ENCODE data around the gene TXNRD3.

Gene TXNRD3

DNA sequence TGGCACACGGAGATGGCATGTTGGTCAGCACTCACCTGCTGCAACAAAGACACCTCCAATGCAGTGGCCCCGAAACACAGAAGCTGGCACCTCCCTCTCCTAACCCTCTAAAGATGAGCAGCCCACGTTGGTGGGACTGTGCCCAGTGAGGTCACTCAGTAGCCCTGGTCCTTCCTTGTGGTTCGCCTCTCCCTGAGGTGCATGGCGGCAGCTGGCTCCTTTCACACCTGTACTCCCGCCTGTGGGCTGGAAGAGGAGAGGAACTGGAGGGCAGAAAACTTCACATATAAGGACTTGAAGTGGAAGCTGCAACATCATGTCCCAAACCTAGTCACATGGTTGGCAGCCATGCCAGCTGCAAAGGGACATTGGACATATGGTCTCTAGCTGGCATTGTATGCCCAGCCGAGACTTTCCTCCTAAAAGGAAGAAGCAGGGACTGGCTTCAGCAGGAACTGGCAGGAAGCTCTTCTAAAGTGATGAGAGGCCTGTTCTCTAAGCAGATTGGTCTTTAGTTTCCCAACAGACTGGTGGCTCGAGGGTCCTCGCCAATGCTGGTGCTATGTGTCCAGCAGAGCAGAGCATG, 85.4 kb downstream of the TXNRD3 start:
- H3K9me3 ChIP-seq (ENCODE audit: insufficient read depth, low read length) = no peaks in the 10 kb centered on the region
- DNase-seq (ENCODE audit: low read depth, low spot score) = no peak
- no peak overlapping the region for H3K9ac ChIP-seq (ENCODE audit: insufficient read length, low read depth)
- no peaks in the 10 kb centered on the region for H3K4me1 ChIP-seq (ENCODE audit: insufficient read depth, insufficient read length)
- no peak overlapping the region for H3K4me3 ChIP-seq (ENCODE audit: insufficient read length, low read depth)
- no peaks in the 10 kb centered on the region for H3K27me3 ChIP-seq (ENCODE audit: insufficient read depth, insufficient read length)
- no peaks in the 10 kb centered on the region for H3K36me3 ChIP-seq (ENCODE audit: insufficient read depth, insufficient read length, low read length)
- TF ChIP-seq SUZ12 (IDR thresholded peaks at IDR 0.05; ENCODE audit: extremely low read depth, insufficient read depth, insufficient read length) (no peak), ZNF274 (IDR thresholded peaks at IDR 0.05; ENCODE audit: low read depth, low read length) (no peak), YY1 (IDR thresholded peaks at IDR 0.05; ENCODE audit: insufficient read depth, insufficient read length) (no peak)

DNA sequence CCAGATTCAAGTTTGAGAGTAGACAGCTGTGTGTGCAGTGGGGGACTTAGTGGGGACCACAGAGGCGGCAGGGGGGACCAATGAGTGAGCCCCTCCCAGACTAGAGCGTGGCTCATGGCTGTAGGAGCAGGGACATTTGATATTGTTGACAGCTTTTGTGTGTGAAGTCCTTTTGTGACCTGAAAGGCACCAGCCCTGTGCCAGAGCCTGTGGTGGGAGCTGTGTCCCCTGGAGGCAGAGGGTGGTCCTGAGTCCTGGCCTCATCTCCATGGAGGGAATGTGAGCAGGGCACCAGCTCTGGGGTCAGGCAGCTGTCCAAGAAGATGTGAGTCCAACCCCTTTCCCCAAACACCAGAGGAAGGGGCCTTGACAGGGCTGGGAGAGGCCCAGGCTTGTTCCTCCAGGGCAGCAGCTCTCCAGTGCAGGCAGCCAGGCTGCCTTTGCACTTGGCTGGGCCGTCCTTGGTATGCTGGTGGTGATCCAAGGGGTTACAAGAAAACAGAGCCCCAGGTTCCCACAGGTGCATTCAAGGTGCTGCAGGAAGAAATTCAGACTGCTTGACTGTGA, 86.1 kb downstream of the TXNRD3 start:
- no peak for DNase-seq (ENCODE audit: low read depth, low spot score)
- H3K27me3 ChIP-seq (ENCODE audit: insufficient read depth, insufficient read length) = no peaks in the 10 kb centered on the region
- no peak for TF ChIP-seq YY1 (IDR thresholded peaks at IDR 0.05; ENCODE audit: insufficient read depth, insufficient read length)
- no peaks in the 10 kb centered on the region for H3K4me1 ChIP-seq (ENCODE audit: insufficient read depth, insufficient read length)
- no peaks in the 10 kb centered on the region for H3K36me3 ChIP-seq (ENCODE audit: insufficient read depth, insufficient read length, low read length)
- H3K9ac ChIP-seq (ENCODE audit: insufficient read length, low read depth) = no peak overlapping the region
- H3K4me3 ChIP-seq (ENCODE audit: insufficient read length, low read depth) = no peak overlapping the region
- H3K9me3 ChIP-seq (ENCODE audit: insufficient read depth, low read length) = no peaks in the 10 kb centered on the region

DNA sequence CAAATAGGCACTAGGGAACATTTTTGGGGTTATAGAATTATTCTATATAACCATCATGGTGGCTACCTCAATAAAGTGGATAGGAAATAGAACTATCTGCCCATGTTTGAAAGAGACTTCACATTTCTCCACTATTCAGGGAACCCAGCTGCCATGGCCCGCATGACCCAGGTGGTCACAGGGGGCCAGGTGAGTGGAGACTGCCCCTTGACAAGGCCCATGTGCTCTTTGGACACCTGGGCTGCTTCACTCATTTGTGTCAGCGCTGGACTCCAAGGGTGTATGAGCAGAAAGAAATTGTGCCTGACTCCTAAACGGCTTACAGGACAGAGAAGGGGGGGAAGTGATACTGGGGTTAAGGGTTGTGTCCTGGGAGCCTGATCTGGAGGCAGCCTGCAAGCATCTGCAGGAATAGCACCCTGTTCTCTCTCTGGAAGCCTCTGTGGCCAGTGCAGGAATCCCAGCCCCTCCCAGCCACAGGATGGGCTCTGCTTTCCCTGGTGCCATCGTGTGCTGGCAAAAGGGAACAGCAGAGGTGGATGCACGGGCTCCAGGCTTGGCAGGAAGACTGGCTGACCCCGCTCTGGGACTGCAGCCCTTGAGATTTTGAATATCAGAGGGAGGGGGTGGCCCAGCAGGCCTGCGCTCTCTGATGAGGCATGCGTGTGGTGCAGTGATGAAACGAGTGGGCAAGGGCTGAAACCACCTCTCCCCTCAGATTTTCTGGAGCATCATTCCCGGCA, 87.1 kb downstream of the TXNRD3 start:
- TF ChIP-seq SUZ12 (IDR thresholded peaks at IDR 0.05; ENCODE audit: extremely low read depth, insufficient read depth, insufficient read length) (no peak), YY1 (IDR thresholded peaks at IDR 0.05; ENCODE audit: insufficient read depth, insufficient read length) (no peak), ZNF274 (IDR thresholded peaks at IDR 0.05; ENCODE audit: low read depth, low read length) (no peak)
- Histone ChIP-seq H3K27me3 (ENCODE audit: insufficient read depth, insufficient read length) (no peaks in the 10 kb centered on the region), H3K9me3 (ENCODE audit: insufficient read depth, low read length) (no peaks in the 10 kb centered on the region), H3K36me3 (ENCODE audit: insufficient read depth, insufficient read length, low read length) (no peaks in the 10 kb centered on the region), H3K4me1 (ENCODE audit: insufficient read depth, insufficient read length) (no peaks in the 10 kb centered on the region), H3K4me3 (ENCODE audit: insufficient read length, low read depth) (no peak overlapping the region), H3K9ac (ENCODE audit: insufficient read length, low read depth) (no peak overlapping the region)
- no peak for DNase-seq (ENCODE audit: low read depth, low spot score)

DNA sequence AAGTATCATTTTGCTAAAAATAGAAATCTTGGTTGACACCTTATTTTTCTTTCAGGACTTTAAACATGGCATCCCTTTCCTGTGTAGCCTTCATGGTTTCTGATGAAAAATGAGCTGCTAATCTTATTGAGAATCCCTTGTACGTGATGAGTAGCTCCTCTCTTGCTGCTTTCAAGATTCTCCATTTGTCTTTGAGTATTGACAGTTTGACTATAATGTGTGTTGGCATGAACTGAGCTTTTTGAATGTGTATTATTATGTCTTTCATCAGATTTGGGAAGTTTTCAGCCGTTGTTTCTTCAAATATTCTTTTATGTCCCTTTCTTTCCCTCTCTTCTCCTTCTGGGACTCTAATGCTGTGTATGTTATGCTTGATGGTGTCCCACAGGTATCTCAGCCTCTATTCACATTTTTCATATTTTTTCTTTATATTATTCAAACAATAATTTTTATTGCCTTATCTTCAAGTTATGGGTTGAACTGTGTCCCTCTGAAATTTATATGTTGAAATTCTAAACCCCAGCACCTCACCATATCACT, 92.1 kb downstream of the TXNRD3 start:
- peaks cover 3% of the 10 kb centered on the region for H3K4me1 ChIP-seq (ENCODE audit: insufficient read depth, insufficient read length)
- TF ChIP-seq ZNF274 (IDR thresholded peaks at IDR 0.05; ENCODE audit: low read depth, low read length) (no peak), YY1 (IDR thresholded peaks at IDR 0.05; ENCODE audit: insufficient read depth, insufficient read length) (no peak), SUZ12 (IDR thresholded peaks at IDR 0.05; ENCODE audit: extremely low read depth, insufficient read depth, insufficient read length) (no peak)
- no peak overlapping the region for H3K9ac ChIP-seq (ENCODE audit: insufficient read length, low read depth)
- no peaks in the 10 kb centered on the region for H3K9me3 ChIP-seq (ENCODE audit: insufficient read depth, low read length)
- DNase-seq (ENCODE audit: low read depth, low spot score) = no peak
- no peaks in the 10 kb centered on the region for H3K36me3 ChIP-seq (ENCODE audit: insufficient read depth, insufficient read length, low read length)
- H3K27me3 ChIP-seq (ENCODE audit: insufficient read depth, insufficient read length) = no peaks in the 10 kb centered on the region
- no peak overlapping the region for H3K4me3 ChIP-seq (ENCODE audit: insufficient read length, low read depth)

DNA sequence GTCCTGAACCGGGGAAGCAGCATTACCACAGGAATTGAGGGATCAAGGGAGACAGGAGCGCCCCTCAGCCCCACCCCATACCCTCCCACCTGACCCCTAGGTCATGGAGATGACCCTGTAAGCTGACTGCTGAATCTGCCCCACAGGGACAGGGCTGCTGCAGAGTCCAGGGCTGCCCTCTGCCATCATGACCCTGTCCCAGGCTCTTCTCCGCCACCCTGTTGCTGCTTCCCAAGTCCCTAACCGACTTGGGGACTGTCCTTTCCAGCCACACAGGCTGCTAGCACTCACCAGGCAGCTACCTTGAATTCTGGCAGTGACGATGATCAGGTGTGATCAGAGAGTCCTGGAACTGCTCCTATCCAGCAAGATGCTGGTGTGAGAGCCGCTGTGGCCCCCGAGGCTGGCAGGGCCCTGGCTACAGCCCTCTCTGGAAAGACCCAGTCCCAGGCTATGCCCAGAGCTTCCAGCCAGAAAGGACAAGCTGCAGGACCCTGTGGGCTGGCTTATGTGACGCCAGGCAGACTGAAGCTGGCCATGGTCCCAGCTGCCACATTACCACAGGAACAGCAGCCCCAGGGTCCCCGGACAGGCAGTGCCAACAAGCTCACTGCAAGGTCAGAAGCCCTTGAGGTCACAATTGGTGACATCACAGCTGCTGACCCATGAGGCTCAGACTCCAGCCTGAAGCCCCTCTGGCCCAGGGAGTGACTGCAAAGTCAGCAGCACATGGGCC, 96.4 kb downstream of the TXNRD3 start, which contains the start of gene C3orf22:
Gene C3orf22 (minus strand): TSS at position 597 of the 736 bp plus-strand sequence. CDS start 5,542 bp downstream, outside the sequence.
- Histone ChIP-seq H3K9ac (ENCODE audit: insufficient read length, low read depth) (no peak within 1 kb of the TSS), H3K36me3 (ENCODE audit: insufficient read depth, insufficient read length, low read length) (no peaks in the 10 kb centered on the region), H3K4me1 (ENCODE audit: insufficient read depth, insufficient read length) (peaks cover 11% of the 10 kb centered on the region), H3K9me3 (ENCODE audit: insufficient read depth, low read length) (no peaks in the 10 kb centered on the region), H3K27me3 (ENCODE audit: insufficient read depth, insufficient read length) (no peaks in the 10 kb centered on the region), H3K4me3 (ENCODE audit: insufficient read length, low read depth) (no peak within 1 kb of the TSS)
- TF ChIP-seq YY1 (IDR thresholded peaks at IDR 0.05; ENCODE audit: insufficient read depth, insufficient read length) (no peak), ZNF274 (IDR thresholded peaks at IDR 0.05; ENCODE audit: low read depth, low read length) (no peak), SUZ12 (IDR thresholded peaks at IDR 0.05; ENCODE audit: extremely low read depth, insufficient read depth, insufficient read length) (no peak)
- no peak for DNase-seq (ENCODE audit: low read depth, low spot score)

DNA sequence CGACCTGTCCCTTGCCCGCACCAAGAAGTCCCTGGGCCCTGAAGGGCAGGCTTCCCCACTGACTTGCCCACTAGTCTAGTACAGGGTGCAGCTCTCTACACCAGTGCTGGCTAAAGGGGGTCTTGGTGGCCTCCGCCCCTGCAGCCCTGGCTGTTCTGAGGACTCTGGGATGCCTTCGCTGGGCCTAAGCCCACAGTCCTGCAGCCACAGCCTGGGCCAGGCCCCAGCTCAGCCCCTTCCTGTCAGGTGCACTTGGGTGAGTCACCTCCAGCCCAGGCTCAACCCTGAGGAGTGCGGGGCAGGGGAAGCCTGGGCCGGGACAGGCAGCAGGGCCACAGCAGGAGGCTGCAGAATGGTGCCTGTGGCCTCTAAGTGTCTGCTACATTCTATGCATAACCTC, 97.2 kb downstream of the TXNRD3 start:
- Histone ChIP-seq H3K36me3 (ENCODE audit: insufficient read depth, insufficient read length, low read length) (no peaks in the 10 kb centered on the region), H3K27me3 (ENCODE audit: insufficient read depth, insufficient read length) (no peaks in the 10 kb centered on the region), H3K9ac (ENCODE audit: insufficient read length, low read depth) (no peak overlapping the region), H3K4me3 (ENCODE audit: insufficient read length, low read depth) (no peak overlapping the region), H3K9me3 (ENCODE audit: insufficient read depth, low read length) (no peaks in the 10 kb centered on the region), H3K4me1 (ENCODE audit: insufficient read depth, insufficient read length) (peaks cover 11% of the 10 kb centered on the region)
- DNase-seq (ENCODE audit: low read depth, low spot score) = no peak
- TF ChIP-seq ZNF274 (IDR thresholded peaks at IDR 0.05; ENCODE audit: low read depth, low read length) = no peak
- no peak for TF ChIP-seq YY1 (IDR thresholded peaks at IDR 0.05; ENCODE audit: insufficient read depth, insufficient read length)
- no peak for TF ChIP-seq SUZ12 (IDR thresholded peaks at IDR 0.05; ENCODE audit: extremely low read depth, insufficient read depth, insufficient read length)

DNA sequence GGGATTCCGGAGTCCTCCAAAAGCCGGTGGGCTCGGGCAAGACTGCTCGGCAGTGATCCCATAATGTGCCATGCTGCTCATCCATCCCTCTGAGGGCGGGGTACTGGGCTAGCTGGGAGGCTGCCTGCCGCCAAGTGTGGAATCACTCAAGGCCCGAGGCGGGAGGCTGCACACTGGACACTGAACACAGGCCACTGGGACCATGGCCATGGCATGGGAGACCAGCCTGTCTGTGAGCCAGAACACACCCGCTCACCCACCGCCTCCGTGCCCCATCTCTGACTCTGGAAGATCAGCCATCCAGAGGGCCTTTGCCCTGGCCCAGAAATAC, 97.5 kb downstream of the TXNRD3 start:
- no peak overlapping the region for H3K4me3 ChIP-seq (ENCODE audit: insufficient read length, low read depth)
- TF ChIP-seq YY1 (IDR thresholded peaks at IDR 0.05; ENCODE audit: insufficient read depth, insufficient read length) = no peak
- no peak for TF ChIP-seq SUZ12 (IDR thresholded peaks at IDR 0.05; ENCODE audit: extremely low read depth, insufficient read depth, insufficient read length)
- TF ChIP-seq ZNF274 (IDR thresholded peaks at IDR 0.05; ENCODE audit: low read depth, low read length) = no peak
- no peaks in the 10 kb centered on the region for H3K9me3 ChIP-seq (ENCODE audit: insufficient read depth, low read length)
- H3K4me1 ChIP-seq (ENCODE audit: insufficient read depth, insufficient read length) = peaks cover 11% of the 10 kb centered on the region
- no peak for DNase-seq (ENCODE audit: low read depth, low spot score)
- H3K36me3 ChIP-seq (ENCODE audit: insufficient read depth, insufficient read length, low read length) = no peaks in the 10 kb centered on the region
- peaks cover 3% of the 10 kb centered on the region for H3K27me3 ChIP-seq (ENCODE audit: insufficient read depth, insufficient read length)
- H3K9ac ChIP-seq (ENCODE audit: insufficient read length, low read depth) = no peak overlapping the region
